ENCODE measurements around the gene LRP1. TPM values are rescaled to one million over a fixed set of nuclear protein-coding genes. Genes with fewer than 3 reads are reported as not detected.

LRP1 gene
- total RNA-seq, 6 experiments from 2014 or later: 187 to 332 (median 201) TPM

DNA sequence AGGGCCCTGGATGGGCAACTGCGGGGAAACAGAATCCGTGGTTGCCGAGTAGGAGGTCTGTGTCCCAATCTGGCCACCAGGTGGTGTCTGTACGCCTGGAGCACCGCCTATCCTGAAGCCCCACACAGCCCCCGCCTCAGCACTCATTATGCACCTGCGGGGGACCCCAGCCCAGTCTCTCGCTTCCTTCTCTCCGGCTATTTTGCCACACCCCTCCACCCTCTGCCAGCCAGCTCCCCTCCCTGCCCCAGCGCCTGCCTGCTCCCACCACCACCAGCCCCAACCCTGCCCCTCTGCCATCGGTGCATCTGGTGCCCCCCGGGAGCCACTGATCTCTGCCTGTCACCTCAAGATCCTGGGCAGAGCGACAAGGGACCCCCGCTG lies 86.1 kb downstream of the LRP1 start:
- Mint-ChIP-seq H3K36me3 (ENCODE audit: low read depth) (peaks cover 13% of the 10 kb centered on the region; the same call in 1 of the 2 replicates), H3K9me3 (no peaks in the 10 kb centered on the region), H3K27ac (peak overlapping the region; percentile 56; the same call in 1 of the 2 replicates), H3K27me3 (ENCODE audit: insufficient read depth) (peaks cover 41% of the 10 kb centered on the region), H3K4me3 (no peak overlapping the region; the same call in 1 of the 2 replicates), H3K4me1 (ENCODE audit: low read depth) (peaks cover 44% of the 10 kb centered on the region)
- peak; percentile 83 for TF ChIP-seq CTCF (IDR thresholded peaks at IDR 0.05)
- DNase-seq: peak; percentile 23

DNA sequence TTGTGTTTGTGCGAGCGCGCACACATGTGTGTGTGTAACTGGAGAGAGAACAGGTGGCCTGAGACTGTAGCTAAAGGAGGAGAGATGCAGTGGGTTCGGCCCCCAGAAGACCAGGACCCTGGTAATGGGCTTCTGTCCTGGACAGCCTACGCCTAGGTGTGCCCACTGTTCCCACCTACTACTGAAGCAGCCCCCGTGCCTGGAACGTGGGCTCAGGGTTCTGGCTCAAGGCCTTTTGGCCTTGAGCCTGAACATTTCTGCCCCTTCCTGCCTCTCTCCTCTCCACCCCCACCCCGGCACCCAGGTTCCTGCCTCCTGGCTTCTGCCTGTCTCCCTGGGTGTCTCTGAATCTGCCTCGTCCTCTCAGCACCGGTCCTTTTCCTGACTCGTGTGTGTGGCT lies 86.8 kb downstream of the LRP1 start:
- 0 out of 2 replicates have a peak overlapping the region, but pooled peaks have one; percentile 39 for H3K27ac Mint-ChIP-seq
- peaks cover 37% of the 10 kb centered on the region for H3K27me3 Mint-ChIP-seq (ENCODE audit: insufficient read depth)
- peak overlapping the region; percentile 68; the same call in 1 of the 2 replicates for H3K4me3 Mint-ChIP-seq
- H3K4me1 Mint-ChIP-seq (ENCODE audit: low read depth): peaks cover 44% of the 10 kb centered on the region
- H3K9me3 Mint-ChIP-seq: no peaks in the 10 kb centered on the region
- DNase-seq: no peak
- TF ChIP-seq CTCF (IDR thresholded peaks at IDR 0.05): no peak
- 0 out of 2 replicates have a peak, but pooled peaks cover 9% of the 10 kb centered on the region for H3K36me3 Mint-ChIP-seq (ENCODE audit: low read depth)

DNA sequence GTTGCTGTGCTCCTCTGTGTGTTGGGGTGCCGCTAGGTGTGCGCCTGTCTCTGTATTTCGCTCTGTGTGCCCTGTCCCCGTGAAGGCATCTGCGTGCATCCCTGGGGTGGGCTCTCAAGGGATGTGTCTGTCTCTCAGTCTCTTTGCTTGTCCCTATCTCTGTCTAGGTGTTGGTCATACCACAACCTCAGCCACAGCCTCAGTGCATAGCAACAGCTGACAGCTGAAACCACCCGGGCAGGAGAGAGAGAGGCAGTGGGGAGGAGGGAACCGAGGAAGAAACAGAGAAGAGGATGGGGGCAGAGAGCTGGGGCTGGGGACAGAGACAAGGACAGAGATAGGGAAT lies 87.4 kb downstream of the LRP1 start:
- TF ChIP-seq CTCF (IDR thresholded peaks at IDR 0.05): no peak
- peak overlapping the region; percentile 39 for H3K27ac Mint-ChIP-seq
- 0 out of 2 replicates have a peak, but pooled peaks cover 9% of the 10 kb centered on the region for H3K36me3 Mint-ChIP-seq (ENCODE audit: low read depth)
- H3K9me3 Mint-ChIP-seq: no peaks in the 10 kb centered on the region
- peaks cover 44% of the 10 kb centered on the region for H3K4me1 Mint-ChIP-seq (ENCODE audit: low read depth)
- H3K27me3 Mint-ChIP-seq (ENCODE audit: insufficient read depth): peaks cover 39% of the 10 kb centered on the region
- peak; percentile 17 for DNase-seq
- peak overlapping the region; percentile 68 for H3K4me3 Mint-ChIP-seq

GRCh38 chr12:57216014-57216911 lies 88.0 kb downstream of the LRP1 start, which contains the start of gene NXPH4:
Gene NXPH4 (plus strand): TSS chr12:57216794. CDS start chr12:57216970, 176 bp downstream.
- Mint-ChIP-seq H3K4me1 (ENCODE audit: low read depth) (peaks cover 44% of the 10 kb centered on the region), H3K36me3 (ENCODE audit: low read depth) (0 out of 2 replicates have a peak, but pooled peaks cover 9% of the 10 kb centered on the region), H3K9me3 (no peaks in the 10 kb centered on the region), H3K27me3 (ENCODE audit: insufficient read depth) (peaks cover 45% of the 10 kb centered on the region), H3K4me3 (peak within 1 kb of the TSS; percentile 79), H3K27ac (peak within 1 kb of the TSS; percentile 39)
- DNase-seq: no peak
- TF ChIP-seq CTCF (IDR thresholded peaks at IDR 0.05): no peak

DNA sequence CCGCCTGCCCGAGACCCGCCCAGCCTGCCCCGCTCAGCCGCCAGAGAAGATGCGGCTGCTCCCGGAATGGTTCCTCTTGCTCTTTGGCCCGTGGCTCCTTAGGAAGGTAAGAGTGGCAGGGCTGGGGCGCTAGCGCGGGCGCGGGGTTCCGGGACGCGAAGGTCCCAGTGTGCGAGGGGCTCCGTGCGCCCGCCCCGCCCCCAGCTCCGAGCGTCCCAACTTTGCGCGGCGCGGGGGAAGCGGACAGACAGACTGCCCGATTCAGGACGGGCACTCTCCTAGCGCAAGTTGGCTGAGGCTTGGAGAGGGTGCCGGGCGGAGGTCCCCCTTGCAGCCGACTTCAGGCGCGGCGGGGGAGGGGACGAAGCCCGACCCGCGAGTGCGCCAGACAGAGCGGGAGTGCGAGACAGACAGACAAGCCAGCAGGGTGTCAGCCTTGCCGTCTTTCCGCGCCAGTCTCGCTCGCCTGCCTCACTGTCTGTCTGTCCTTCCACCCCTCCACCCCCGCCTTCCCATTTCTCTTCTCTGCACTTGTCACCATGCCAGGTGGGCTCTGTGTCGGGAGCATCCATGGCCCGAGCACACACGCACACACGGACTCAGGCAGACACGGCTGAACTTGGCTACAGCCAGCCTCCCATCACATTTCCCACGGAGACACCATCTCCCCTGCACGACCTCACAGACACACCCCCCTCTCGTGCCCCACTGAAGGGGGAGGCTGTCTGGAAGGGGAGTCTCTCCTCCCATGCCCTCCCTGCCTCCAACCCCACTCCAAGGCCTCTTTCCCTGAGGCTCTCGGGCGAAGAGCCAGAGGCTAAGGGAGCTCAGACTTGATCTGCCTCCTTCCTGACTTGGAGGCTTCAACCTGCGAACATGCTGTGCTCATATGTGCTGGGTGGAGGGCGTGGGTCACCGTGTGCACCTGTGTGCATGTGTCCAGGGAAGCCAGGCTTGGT lies 88.9 kb downstream of the LRP1 start:
- Mint-ChIP-seq H3K27ac (peak overlapping the region; percentile 16; the same call in 1 of the 2 replicates), H3K27me3 (ENCODE audit: insufficient read depth) (peaks cover 51% of the 10 kb centered on the region)
- DNase-seq: peak; percentile 24

More for the DNA sequence above, 88.9 kb downstream of the LRP1 start:
- Mint-ChIP-seq H3K4me3 (peak overlapping the region; percentile 79), H3K4me1 (ENCODE audit: low read depth) (peaks cover 44% of the 10 kb centered on the region), H3K36me3 (ENCODE audit: low read depth) (0 out of 2 replicates have a peak, but pooled peaks cover 9% of the 10 kb centered on the region), H3K9me3 (no peaks in the 10 kb centered on the region)
- no peak for TF ChIP-seq CTCF (IDR thresholded peaks at IDR 0.05)

Data from HFFc6 (cell line).